GM12891 (cell line): ENCODE data around the gene MYO9B.

Source experiments
- DNase-seq: peaks from one replicate; pipeline ENCODE4 v3.0.0; 2011; ENCODE audit warnings: low spot score; ENCODE audit not compliant: insufficient read length
- FAIRE-seq: peaks from 2 replicates; lab custom pipeline; 2011; peaks lifted over from hg19 to GRCh38; lab: Jason Lieb, UNC
- PAX5 ChIP-seq: IDR thresholded peaks from 2 replicates; pipeline ENCODE4 v1.6.1; 2011; ENCODE audit warnings: low read length, moderate library complexity, mild to moderate bottlenecking; ENCODE audit not compliant: insufficient read depth, severe bottlenecking
- POLR2A ChIP-seq: IDR thresholded peaks from 2 replicates; pipeline ENCODE4 v1.6.1; 2011; ENCODE audit warnings: low read depth, low read length, control low read depth
- POLR2AphosphoS5 ChIP-seq: IDR thresholded peaks from 2 replicates; pipeline ENCODE4 v1.6.1; 2011; ENCODE audit warnings: low read depth, low read length, control low read depth
- POU2F2 ChIP-seq: IDR thresholded peaks from 2 replicates; pipeline ENCODE4 v1.6.1; 2011; ENCODE audit warnings: low read depth, mild to moderate bottlenecking, control low read depth, low read length, moderate library complexity
- SPI1 ChIP-seq: IDR thresholded peaks from 2 replicates; pipeline ENCODE4 v1.6.1; 2011; ENCODE audit warnings: low read depth, low read length, control low read depth
- TAF1 ChIP-seq: IDR thresholded peaks from 2 replicates; pipeline ENCODE4 v1.6.1; 2011; ENCODE audit warnings: low read depth, low read length, control low read depth

The MYO9B gene

DNA sequence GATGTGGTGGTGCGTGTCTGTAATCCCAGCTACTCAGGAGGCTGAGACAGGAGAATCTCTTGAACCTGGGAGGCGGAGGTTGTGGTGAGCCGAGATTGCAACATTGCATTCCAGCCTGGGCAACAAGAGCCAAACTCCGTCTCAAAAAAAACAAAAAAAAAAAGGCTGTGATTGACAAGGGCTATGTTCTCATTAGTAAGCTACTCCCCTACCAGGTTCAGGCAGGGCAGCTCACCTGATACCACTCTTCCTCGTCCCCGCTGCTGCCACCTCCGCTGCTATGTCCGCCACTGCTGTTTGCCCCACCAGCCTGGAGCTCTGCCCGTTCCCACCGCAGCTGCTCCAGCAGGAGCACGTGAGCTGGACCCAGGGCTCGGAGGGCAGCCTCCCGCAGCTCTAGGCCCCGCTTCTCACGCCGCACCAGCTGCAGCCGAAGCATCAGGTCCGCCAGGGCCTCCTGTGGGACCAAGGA, 179.6 kb downstream of the MYO9B start:
- FAIRE-seq (no peak), DNase-seq (no peak)
- TF ChIP-seq POU2F2 (no peak), PAX5 (no peak), SPI1 (no peak), POLR2AphosphoS5 (no peak), POLR2A (no peak), TAF1 (no peak)

DNA sequence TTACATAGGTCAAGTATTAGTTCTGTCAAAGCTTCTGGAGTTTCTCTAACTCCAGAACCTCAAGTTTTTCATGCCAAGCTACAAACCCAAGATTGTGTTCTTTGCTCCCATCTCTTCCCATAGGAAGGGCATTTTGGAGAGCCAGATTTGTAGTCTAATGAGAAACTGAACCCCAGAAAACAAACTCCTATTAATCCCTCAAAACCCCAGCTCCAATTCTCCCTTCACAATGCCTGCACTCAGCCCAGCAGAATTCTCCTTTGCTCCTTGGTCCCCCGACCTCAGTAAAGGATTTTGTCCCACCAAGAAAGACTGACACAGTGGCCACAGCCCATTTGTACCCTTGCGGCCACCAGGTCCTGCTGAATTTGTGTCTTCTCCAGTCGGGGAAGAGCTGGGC, 180.6 kb downstream of the MYO9B start:
- DNase-seq (no peak), FAIRE-seq (no peak)
- TF ChIP-seq POU2F2 (no peak), PAX5 (no peak), SPI1 (no peak), POLR2A (no peak), POLR2AphosphoS5 (no peak), TAF1 (no peak)

GRCh38 chr19:17259118-17259780, 183.7 kb downstream of the MYO9B start:
- no peak for DNase-seq
- FAIRE-seq = no peak
- TF ChIP-seq SPI1 (no peak), POU2F2 (no peak), POLR2A (no peak), PAX5 (no peak), TAF1 (no peak), POLR2AphosphoS5 (no peak)

DNA sequence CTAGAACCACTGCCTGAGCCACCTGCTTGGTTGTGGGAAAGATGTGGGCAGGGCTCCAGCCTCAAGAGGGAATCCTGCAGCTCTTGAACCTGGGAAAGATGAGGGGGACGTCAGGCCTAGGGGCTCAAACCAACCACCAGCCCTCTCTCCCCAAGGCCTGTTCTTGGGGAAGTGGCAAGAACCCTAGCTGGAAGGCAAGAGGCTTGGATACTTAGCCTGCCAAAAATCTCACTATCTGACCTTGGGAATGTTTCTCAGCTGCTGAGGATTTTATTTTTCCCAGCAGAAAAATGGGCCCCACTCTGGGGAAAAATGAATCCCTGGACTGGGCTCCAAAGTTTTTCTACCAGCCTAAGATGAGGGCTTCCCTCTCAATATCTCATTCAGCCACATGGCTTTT, 184.4 kb downstream of the MYO9B start:
- no peak for TF ChIP-seq TAF1
- TF ChIP-seq POLR2A = no peak
- no peak for TF ChIP-seq SPI1
- no peak for TF ChIP-seq POU2F2
- no peak for TF ChIP-seq PAX5
- TF ChIP-seq POLR2AphosphoS5 = no peak
- FAIRE-seq = no peak

GRCh38 chr19:17260842-17261325, 185.3 kb downstream of the MYO9B start:
- no peak for TF ChIP-seq POLR2AphosphoS5
- no peak for TF ChIP-seq PAX5
- TF ChIP-seq SPI1 = no peak
- no peak for TF ChIP-seq TAF1
- TF ChIP-seq POU2F2 = no peak
- TF ChIP-seq POLR2A = no peak
- DNase-seq = peak; percentile 95
- peak; percentile 96 for FAIRE-seq

More for the DNA sequence above, 184.4 kb downstream of the MYO9B start:
- no peak for DNase-seq

DNA sequence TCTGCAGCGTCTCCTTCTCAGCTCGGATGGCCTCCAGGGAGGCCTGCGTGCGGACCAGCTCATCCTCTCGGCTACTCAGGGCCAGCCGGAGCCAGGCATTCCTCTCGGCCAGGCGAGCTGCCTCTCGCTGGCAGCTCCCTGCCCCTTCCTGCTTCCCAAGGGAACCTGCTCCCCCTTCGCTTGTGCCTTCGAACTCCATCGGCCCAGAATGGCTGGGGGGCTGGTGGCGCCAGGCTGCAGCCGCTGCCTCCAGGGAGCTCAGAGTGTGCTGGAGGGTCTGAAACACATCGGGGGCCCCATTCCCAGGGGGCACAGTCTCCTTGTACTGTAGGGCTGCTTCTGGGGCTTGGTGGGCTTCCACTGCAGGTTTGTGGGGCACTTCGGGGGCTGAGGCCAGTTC, 187.0 kb downstream of the MYO9B start:
- no peak for FAIRE-seq
- no peak for TF ChIP-seq PAX5
- TF ChIP-seq POLR2A = no peak
- TF ChIP-seq SPI1 = no peak
- TF ChIP-seq POU2F2 = no peak
- TF ChIP-seq TAF1 = no peak
- no peak for TF ChIP-seq POLR2AphosphoS5

More for the DNA sequence above, 187.0 kb downstream of the MYO9B start:
- no peak for DNase-seq
